Cardiac muscle cell (in vitro differentiated cells and primary cell): ENCODE measurements around the gene DGUOK. TPM values are rescaled to one million over a fixed set of nuclear protein-coding genes. Genes with fewer than 3 reads are reported as not detected.
"Not testable (repeated sequence)": the region's sequence is repeated elsewhere in the genome, so short reads cannot be mapped to it uniquely, and the experiment has no call there.

ENCODE experiments used
- DNase-seq, 2 donors: peaks; one replicate each; pipeline versions ENCODE4 v3.0.0 to v3.0.0-alpha.2; 2010 to 2017; ENCODE audit warnings: low read depth in 1 of 2, low spot score in 1 of 2
- H3K27ac ChIP-seq: fragments of 200-600 bp; sonication (generic); 2 replicates; pipeline ENCODE4 v1.5.1; 2016
- H3K27me3 ChIP-seq: fragments of 200-600 bp; sonication (generic); 2 replicates; pipeline ENCODE4 v1.6.0; 2016; ENCODE audit warnings: control low read depth
- H3K36me3 ChIP-seq: fragments of 200-600 bp; sonication (generic); 2 replicates; pipeline ENCODE4 v1.5.1; 2016; ENCODE audit warnings: control low read depth
- H3K4me1 ChIP-seq: fragments of 200-600 bp; sonication (generic); 2 replicates; pipeline ENCODE4 v1.8.1; 2017; ENCODE audit warnings: low read depth, mild to moderate bottlenecking, mixed run types
- H3K4me3 ChIP-seq: fragments of 200-600 bp; sonication (generic); 2 replicates; pipeline ENCODE4 v1.5.1; 2016; ENCODE audit warnings: mild to moderate bottlenecking
- H3K9me3 ChIP-seq: fragments of 200-600 bp; sonication (generic); 2 replicates; pipeline ENCODE4 v1.5.1; 2017; ENCODE audit warnings: low read depth, mild to moderate bottlenecking, control low read depth
- CTCF ChIP-seq: IDR thresholded peaks from 2 replicates; pipeline ENCODE4 v1.5.1; 2012; ENCODE audit warnings: low read depth, mild to moderate bottlenecking, low read length
- polyA plus RNA-seq: library from polyadenylated mRNA; unstranded; fragments of >200 nt; fragmentation: Nextera tagmentation; extraction: Ambion mirVana; gene quantifications from 2 replicates; pipeline ENCODE4 v1.2.1, GENCODE V29; 2016
- total RNA-seq: library from RNA; depleted of rRNA; stranded (reverse); fragments of >200 nt; gene quantifications from 2 replicates; pipeline ENCODE4 v1.2.3, GENCODE V29; 2016

Gene DGUOK
- total RNA-seq = 51.9 and 68.9 TPM in 2 replicates
- polyA plus RNA-seq = 127 and 130 TPM in 2 replicates

- peak within 1 kb of the TSS; percentile 43 for H3K4me3 ChIP-seq
- peaks cover 12% of the 10 kb centered on the region for H3K4me1 ChIP-seq
- peak; percentile 99 to 100 for DNase-seq
- no peak for TF ChIP-seq CTCF
- peak within 1 kb of the TSS; percentile 85 for H3K27ac ChIP-seq
- peaks cover 11% of the 10 kb centered on the region for H3K27me3 ChIP-seq
- no peaks in the 10 kb centered on the region for H3K9me3 ChIP-seq
- H3K36me3 ChIP-seq = no peaks in the 10 kb centered on the region
Measured at GRCh38 chr2:73926493-73927327, at the start of gene DGUOK. TSS of gene DGUOK (plus strand) at chr2:73926880. CDS start at chr2:73926911, 31 bp downstream.

- DNase-seq = no peak
- no peaks in the 10 kb centered on the region for H3K36me3 ChIP-seq
Measured at GRCh38 chr2:73877071-73877802, 49.4 kb upstream of the DGUOK start.

GRCh38 chr2:73877984-73878383 lies 48.7 kb upstream of the DGUOK start:
- not testable (repeated sequence) for H3K27ac ChIP-seq, DNase-seq, H3K4me1 ChIP-seq, H3K4me3 ChIP-seq, H3K9me3 ChIP-seq, H3K36me3 ChIP-seq, H3K27me3 ChIP-seq

More at GRCh38 chr2:73877071-73877802, 49.4 kb upstream of the DGUOK start:
- Histone ChIP-seq H3K9me3 (no peaks in the 10 kb centered on the region), H3K4me3 (no peak overlapping the region), H3K27ac (no peak overlapping the region), H3K27me3 (no peaks in the 10 kb centered on the region), H3K4me1 (no peaks in the 10 kb centered on the region)
- no peak for TF ChIP-seq CTCF

GRCh38 chr2:73885406-73885805 lies 41.3 kb upstream of the DGUOK start:
- Histone ChIP-seq H3K36me3 (no peaks in the 10 kb centered on the region), H3K4me1 (no peaks in the 10 kb centered on the region), H3K9me3 (no peaks in the 10 kb centered on the region), H3K4me3 (no peak overlapping the region), H3K27me3 (no peaks in the 10 kb centered on the region), H3K27ac (no peak overlapping the region)
- TF ChIP-seq CTCF = no peak
- no peak for DNase-seq

GRCh38 chr2:73886357-73886756 lies 40.3 kb upstream of the DGUOK start:
- Histone ChIP-seq H3K36me3 (no peaks in the 10 kb centered on the region), H3K27ac (no peak overlapping the region), H3K4me1 (no peaks in the 10 kb centered on the region), H3K4me3 (no peak overlapping the region), H3K27me3 (no peaks in the 10 kb centered on the region), H3K9me3 (no peaks in the 10 kb centered on the region)
- TF ChIP-seq CTCF = no peak
- no peak for DNase-seq

- not testable (repeated sequence) for H3K4me1 ChIP-seq, H3K9me3 ChIP-seq, DNase-seq, H3K36me3 ChIP-seq, H3K27ac ChIP-seq, H3K4me3 ChIP-seq, H3K27me3 ChIP-seq
Measured at GRCh38 chr2:73887596-73888353, 38.9 kb upstream of the DGUOK start.
